ENCODE measurements around the gene SLC26A5.
A peak's percentile ranks its signal among the peaks of the same experiment; 100 is the strongest.

- TF ChIP-seq, protein P1, sequence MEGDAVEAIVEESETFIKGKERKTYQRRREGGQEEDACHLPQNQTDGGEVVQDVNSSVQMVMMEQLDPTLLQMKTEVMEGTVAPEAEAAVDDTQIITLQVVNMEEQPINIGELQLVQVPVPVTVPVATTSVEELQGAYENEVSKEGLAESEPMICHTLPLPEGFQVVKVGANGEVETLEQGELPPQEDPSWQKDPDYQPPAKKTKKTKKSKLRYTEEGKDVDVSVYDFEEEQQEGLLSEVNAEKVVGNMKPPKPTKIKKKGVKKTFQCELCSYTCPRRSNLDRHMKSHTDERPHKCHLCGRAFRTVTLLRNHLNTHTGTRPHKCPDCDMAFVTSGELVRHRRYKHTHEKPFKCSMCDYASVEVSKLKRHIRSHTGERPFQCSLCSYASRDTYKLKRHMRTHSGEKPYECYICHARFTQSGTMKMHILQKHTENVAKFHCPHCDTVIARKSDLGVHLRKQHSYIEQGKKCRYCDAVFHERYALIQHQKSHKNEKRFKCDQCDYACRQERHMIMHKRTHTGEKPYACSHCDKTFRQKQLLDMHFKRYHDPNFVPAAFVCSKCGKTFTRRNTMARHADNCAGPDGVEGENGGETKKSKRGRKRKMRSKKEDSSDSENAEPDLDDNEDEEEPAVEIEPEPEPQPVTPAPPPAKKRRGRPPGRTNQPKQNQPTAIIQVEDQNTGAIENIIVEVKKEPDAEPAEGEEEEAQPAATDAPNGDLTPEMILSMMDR (IDR thresholded peaks at IDR 0.05): no peak
- peak in 3 of 4 donors; percentile 43 to 64 (median 45) for TF ChIP-seq POLR2A (IDR thresholded peaks at IDR 0.05)
These were observed 98.3 kb downstream of the SLC26A5 start, which contains the start of gene PSMC2 for GRCh38 chr7:103347507-103348267.

All from upper lobe of left lung (tissue), 4 donors.